Activated T-cell treated with anti-CD3 and anti-CD28 coated beads, Interleukin-2, amount 50 U/mL, for 48 hours (primary cell): ENCODE data around the gene CD300LF.

Experiments used
- DNase-seq, 2 experiments: peaks; one replicate each; pipeline ENCODE4 v3.0.0-alpha.2; 2020

CD300LF gene

GRCh38 chr17:74729368-74729767 lies 16.6 kb upstream of the CD300LF start:
- no peak for DNase-seq

DNA sequence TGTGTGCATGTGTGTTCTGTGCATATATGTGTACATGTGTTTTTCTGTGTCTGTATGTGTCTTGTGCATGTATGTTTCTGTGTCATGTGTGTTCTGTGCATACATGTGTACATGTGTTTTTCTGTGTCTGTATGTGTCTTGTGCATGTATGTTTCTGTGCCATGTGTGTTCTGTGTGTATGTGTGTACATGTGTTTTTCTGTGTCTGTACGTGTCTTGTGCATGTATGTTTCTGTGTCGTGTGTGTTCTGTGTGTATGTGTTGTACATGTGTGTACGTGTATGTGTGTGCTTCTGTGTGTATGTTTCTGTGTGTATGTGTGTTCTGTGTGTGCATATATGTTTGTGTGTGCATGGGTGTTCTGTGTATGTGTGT lies 16.0 kb upstream of the CD300LF start:
- DNase-seq = no peak

GRCh38 chr17:74728033-74728701 lies 15.4 kb upstream of the CD300LF start:
- DNase-seq = no peak

GRCh38 chr17:74725111-74725510 lies 12.4 kb upstream of the CD300LF start:
- DNase-seq = no peak

DNA sequence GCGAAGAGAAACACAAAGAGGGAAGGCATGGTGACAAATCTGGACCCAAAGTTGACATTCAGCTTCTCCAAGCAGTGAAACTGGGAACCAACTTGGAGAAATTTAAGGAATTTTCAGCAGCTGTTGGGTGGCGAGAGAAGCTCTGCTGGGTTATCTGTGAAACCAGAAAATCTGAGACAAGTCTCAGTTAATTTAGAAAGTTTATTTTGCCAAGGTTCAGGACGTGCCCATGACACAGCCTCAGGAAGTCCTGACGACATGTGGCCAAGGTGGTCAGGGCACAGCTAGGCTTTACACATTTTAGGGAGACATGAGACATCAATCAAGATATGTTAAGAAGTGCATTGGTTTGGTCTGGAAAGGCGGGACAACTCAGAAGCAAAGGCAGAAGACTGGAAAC lies 11.2 kb upstream of the CD300LF start:
- DNase-seq = no peak

GRCh38 chr17:74722782-74723181 lies 10.1 kb upstream of the CD300LF start:
- no peak for DNase-seq

DNA sequence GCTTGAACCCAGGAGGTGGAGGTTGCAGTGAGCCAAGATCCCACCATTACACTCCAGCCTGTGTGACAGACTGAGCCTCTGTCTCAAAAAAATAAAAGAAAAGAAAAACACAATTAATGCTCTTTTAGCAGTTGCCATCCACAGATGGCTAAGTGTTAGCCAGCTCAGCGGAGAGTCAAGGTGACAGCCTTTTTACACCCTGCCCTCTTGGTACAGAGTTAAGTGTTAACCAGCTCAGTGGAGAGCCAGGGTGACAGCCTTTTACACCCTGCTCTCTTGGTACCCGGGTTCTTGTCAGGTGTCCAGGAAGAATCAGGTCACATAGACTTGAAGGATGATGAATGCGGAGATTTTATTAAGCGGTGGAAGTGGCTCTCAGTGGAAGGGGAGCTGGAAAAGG lies 7.8 kb upstream of the CD300LF start:
- DNase-seq = no peak

- DNase-seq = no peak
These were observed 2.4 kb upstream of the CD300LF start for GRCh38 chr17:74715144-74715543.

GRCh38 chr17:74713171-74713755 lies 540 bp upstream of the CD300LF start:
- no peak for DNase-seq

DNA sequence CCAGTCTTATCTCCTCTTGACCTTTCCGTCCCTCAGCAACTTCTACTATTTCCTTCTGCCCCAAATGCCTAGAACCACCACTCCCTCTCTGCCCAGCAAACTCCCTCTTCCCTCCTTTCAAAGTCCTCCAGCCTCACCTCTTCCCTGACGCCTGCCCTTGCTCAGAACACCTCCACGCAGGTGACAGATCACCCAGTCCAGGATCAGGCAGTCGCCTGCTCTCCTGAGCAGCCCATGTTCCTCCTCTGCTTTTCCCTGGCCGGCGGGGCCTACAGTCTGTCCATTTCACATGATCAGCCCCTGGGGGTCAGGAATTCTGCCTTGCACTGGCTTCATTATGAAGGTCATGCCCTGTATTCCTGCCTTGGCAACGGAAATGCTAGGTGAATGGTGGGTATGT lies 422 bp downstream of the CD300LF start:
- no peak for DNase-seq

GRCh38 chr17:74711058-74711824 lies 1.5 kb downstream of the CD300LF start:
- DNase-seq = no peak

- no peak for DNase-seq
These were observed 8.2 kb downstream of the CD300LF start for GRCh38 chr17:74704544-74704943.

- DNase-seq = no peak
These were observed 9.4 kb downstream of the CD300LF start for GRCh38 chr17:74703311-74703710.

DNA sequence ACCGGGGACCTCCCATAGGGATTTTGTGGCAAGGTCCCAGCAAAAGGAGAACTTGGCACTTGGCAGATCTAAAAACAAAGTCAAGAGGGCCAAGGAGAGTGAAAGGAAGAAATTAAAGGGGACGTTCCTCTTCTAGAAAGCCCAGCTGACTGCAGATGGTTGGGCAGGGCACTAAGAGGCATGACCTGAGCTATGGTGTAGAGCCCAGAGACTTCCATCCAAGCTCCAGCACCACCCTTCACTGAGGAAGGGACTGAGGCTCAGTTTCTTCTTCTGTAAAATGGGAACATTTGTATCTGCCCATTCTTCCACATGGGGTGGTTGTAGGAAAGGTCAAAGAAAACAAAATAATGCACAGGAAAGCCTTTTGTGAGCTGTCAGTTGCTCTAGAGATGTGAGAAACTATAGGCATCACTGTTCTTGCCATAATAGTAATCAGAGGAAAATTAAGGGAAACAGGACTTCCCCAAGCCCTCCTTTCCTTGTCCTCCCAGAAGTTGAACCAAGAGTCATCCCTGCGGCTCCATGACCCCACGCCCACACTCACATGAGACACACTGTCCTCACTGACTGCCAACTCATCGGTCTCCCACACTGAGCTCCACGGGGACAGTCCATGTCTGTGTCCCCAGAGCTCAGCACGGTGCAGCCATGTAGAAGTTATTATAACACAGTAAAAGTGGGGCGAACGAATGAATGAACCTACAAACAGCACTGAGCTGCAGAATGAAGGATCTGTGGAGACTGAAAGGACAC lies 10.4 kb downstream of the CD300LF start:
- no peak for DNase-seq

- DNase-seq = no peak
These were observed 13.5 kb downstream of the CD300LF start for GRCh38 chr17:74699236-74699635.

DNA sequence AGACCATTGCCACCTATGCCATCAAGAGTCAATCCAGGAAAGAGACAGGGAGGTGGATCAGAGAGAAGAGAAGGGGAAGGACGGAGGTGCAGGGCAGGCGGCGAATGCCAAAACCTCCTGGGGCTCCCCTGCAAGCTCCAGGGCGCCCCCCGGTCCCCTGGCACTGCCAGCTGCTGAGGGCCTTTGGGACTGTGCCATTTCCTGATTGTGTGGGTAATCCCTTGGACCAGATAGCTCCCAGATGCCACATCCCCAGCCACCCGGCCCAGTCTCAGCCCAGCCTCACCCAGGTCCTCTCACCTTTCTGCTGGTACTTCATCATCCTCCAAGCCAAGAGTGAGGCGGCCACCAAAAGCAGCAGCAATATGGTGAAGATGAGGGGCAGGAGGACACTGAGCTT lies 14.7 kb downstream of the CD300LF start:
- DNase-seq = no peak

DNA sequence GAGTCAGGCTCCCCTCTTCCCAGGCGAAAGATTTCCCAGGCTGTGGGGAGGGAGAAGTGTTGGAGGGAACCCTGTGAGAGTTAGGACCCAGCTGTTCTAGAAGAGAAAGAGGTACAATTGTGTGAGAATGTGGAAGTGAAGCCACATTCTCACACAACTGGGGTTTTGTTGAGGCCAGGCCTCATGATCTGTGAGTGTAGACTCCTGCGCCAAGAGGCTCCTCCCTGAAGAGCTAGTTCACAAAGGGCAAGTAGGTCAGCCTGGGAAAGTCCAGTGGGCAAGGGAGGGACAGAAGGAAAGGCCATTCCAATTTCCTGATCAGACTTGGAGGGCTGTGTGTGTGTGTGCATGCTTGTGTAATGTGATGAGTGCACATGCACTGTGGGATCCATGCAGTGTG lies 15.2 kb downstream of the CD300LF start:
- no peak for DNase-seq

- DNase-seq = no peak
These were observed 17.1 kb downstream of the CD300LF start for GRCh38 chr17:74695629-74696028.

DNA sequence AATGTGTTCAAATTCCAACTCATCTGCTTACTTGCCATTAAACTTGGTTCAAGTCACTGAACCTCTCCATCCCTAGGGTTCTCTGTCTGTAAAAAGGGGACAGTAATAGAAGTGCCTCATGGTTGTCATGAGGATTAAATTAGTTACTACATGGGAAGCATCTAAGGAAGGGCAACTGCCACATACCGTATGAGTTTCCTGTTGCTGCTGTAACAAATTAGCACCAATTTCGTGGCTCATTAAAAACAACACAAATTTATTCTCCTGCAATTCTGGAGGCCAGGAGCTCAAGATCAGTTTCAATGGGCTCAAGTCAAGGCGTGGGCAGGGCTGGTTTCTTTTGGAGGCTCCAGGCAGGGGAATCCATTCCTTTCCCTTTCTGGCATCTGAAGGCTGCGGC lies 18.6 kb downstream of the CD300LF start:
- DNase-seq = no peak

DNA sequence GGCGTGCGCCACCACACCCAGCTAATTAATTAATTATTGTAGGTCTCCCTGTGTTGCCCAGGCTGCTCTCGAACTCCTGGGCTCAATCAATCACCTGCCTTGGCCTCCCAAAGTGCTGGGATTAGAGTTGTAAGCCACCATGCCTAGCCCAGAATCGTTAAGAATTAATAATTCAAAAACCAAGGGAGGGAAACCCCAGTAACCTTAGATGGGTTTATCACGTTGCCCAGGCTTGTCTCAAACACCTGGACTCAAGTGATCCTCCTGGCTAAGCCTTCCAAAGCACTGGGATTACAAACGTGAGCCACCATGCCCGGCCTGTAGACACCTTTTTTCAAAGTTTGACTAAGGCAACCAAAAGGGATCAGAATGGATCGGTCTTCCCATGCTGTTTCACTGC lies 21.6 kb downstream of the CD300LF start:
- no peak for DNase-seq

DNA sequence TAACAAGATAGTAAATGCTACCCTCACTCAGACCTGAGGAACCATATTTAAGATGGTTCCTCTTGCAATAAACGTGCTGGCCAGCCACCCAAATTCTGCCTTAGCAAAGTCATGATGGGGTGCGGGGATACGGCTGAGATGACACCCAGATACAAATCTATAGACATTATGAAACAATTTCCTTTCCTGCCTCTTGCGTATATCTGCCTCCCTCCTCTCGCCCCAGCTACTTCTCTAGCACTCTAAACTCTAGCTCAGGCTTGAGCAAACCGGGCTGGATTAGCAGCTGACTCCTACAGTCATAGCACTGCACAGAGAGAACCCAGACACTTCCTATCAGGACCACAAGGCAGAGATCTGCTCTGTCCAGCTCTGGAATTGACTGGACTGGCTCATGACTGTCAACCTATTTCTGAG lies 22.3 kb downstream of the CD300LF start:
- DNase-seq = no peak

- no peak for DNase-seq
These were observed 24.8 kb downstream of the CD300LF start for GRCh38 chr17:74687886-74688285.

DNA sequence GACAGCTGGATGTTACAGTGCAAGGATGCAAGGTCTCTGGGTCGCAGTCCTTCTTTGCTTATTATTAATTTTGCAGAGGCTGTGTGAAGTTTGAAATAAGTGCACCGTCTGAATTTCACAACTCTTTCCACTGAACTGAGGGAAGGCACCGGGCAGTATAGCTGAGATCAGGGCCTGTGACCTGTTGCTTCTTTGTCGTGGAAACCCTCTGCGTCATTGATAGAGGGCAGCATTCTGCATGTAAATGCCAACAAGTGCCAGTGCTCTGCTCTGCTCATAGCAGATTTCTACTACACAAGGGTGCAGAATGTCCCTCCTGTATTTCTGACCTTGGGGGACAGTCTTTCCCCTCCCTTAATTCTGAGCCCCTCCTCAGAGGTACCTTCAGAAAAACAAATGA lies 26.0 kb downstream of the CD300LF start:
- no peak for DNase-seq
